Adrenal gland (tissue), 5 donors: ENCODE measurements around the gene CDH5.

Experiments
- POLR2A ChIP-seq, 2 donors: fragments of 450-650 bp; IDR thresholded peaks; one replicate each; pipeline ENCODE4 v1.6.1; 2017; ENCODE audit warnings: antibody characterized with exemption in 2 of 2, mild to moderate bottlenecking in 2 of 2, moderate library complexity in 1 of 2
- TF ChIP-seq, protein P1 (sequence below), 6 experiments: fragments of 450-650 bp in 4 of 6; fragments of 200-600 bp in 2 of 6; sonication (generic) in 1 of 6; IDR thresholded peaks; 1 replicate in 5 of 6; 2 replicates in 1 of 6; pipeline versions ENCODE4 v1.5.1 to v1.8.0; 2016 to 2021; ENCODE audit warnings: antibody characterized with exemption in 6 of 6, mild to moderate bottlenecking in 2 of 6, moderate library complexity in 1 of 6
- donor health status: DM: no; HTN: no; CAD: no.

GRCh38 chr16:66402166-66402565, 35.7 kb downstream of the CDH5 start:
- TF ChIP-seq, protein P1, sequence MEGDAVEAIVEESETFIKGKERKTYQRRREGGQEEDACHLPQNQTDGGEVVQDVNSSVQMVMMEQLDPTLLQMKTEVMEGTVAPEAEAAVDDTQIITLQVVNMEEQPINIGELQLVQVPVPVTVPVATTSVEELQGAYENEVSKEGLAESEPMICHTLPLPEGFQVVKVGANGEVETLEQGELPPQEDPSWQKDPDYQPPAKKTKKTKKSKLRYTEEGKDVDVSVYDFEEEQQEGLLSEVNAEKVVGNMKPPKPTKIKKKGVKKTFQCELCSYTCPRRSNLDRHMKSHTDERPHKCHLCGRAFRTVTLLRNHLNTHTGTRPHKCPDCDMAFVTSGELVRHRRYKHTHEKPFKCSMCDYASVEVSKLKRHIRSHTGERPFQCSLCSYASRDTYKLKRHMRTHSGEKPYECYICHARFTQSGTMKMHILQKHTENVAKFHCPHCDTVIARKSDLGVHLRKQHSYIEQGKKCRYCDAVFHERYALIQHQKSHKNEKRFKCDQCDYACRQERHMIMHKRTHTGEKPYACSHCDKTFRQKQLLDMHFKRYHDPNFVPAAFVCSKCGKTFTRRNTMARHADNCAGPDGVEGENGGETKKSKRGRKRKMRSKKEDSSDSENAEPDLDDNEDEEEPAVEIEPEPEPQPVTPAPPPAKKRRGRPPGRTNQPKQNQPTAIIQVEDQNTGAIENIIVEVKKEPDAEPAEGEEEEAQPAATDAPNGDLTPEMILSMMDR (IDR thresholded peaks at IDR 0.05) = no peak
- no peak for TF ChIP-seq POLR2A (IDR thresholded peaks at IDR 0.05)
